ENCODE measurements around the gene OR6C6.

- TF ChIP-seq RFX5 (IDR thresholded peaks at IDR 0.05; ENCODE audit: low read depth, low read length) (no peak), TAF7 (tag; IDR thresholded peaks at IDR 0.05) (no peak), USF2 (CRISPR knock-in tag; IDR thresholded peaks at IDR 0.05) (no peak), ZNF551 (CRISPR knock-in tag; IDR thresholded peaks at IDR 0.05) (no peak), CHD1 (IDR thresholded peaks at IDR 0.05; ENCODE audit: low read length) (no peak)
Measured at GRCh38 chr12:55253281-55253680, 43.1 kb downstream of the OR6C6 start.

Measured in K562 (cell line).